Neural cell (in vitro differentiated cells): Measurements from ENCODE around the gene UBE2QL1.

Experiments used
- EP300 ChIP-seq: fragments of 450-650 bp; conservative IDR thresholded peaks from 2 replicates; pipeline ENCODE4 v1.6.1; 2014; ENCODE audit warnings: antibody characterized with exemption, mild to moderate bottlenecking, moderate library complexity; ENCODE audit not compliant: poor library complexity, severe bottlenecking
- EZH2 ChIP-seq: fragments of 200-600, 300-800 bp; shearing (Covaris generic), sonication (generic); IDR thresholded peaks from 2 replicates; pipeline ENCODE4 v1.6.1; 2014; ENCODE audit warnings: antibody characterized with exemption, low read length, borderline replicate concordance, mild to moderate bottlenecking; ENCODE audit not compliant: insufficient read depth, poor library complexity, severe bottlenecking
- POLR2AphosphoS5 ChIP-seq: IDR thresholded peaks from 2 replicates; pipeline ENCODE4 v1.6.1; 2012
- RAD21 ChIP-seq: fragments of 450-650 bp; conservative IDR thresholded peaks from 2 replicates; pipeline ENCODE4 v1.6.1; 2014; ENCODE audit warnings: antibody characterized with exemption, mild to moderate bottlenecking, moderate library complexity
- TAF1 ChIP-seq: IDR thresholded peaks from 2 replicates; pipeline ENCODE4 v1.6.1; 2012; ENCODE audit warnings: low read depth
- TF ChIP-seq, protein P1 (sequence below): fragments of 450-650 bp; IDR thresholded peaks from 2 replicates; pipeline ENCODE4 v1.5.1; 2014; ENCODE audit warnings: antibody characterized with exemption, mild to moderate bottlenecking, moderate library complexity; ENCODE audit not compliant: poor library complexity, severe bottlenecking

DNA sequence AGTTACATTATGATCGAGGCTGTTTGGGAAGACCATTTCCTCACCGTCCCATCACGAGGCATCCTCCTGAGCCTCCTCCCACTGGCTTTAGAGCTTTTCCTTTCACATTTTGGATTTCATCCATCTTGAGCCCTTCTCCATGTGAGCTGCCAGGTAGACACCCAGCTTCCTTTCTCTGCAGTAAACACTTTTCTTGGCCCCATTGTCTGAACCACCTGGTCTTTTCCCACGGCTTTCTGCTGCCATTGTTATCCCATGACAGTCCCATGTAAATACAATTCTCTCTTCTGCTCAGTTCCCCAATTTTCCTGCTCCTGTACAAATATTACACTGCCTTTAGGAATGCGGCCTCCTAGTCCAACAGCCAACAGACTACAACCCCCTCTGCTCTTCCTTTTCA lies 24.1 kb downstream of the UBE2QL1 start:
- TF ChIP-seq, protein P1, sequence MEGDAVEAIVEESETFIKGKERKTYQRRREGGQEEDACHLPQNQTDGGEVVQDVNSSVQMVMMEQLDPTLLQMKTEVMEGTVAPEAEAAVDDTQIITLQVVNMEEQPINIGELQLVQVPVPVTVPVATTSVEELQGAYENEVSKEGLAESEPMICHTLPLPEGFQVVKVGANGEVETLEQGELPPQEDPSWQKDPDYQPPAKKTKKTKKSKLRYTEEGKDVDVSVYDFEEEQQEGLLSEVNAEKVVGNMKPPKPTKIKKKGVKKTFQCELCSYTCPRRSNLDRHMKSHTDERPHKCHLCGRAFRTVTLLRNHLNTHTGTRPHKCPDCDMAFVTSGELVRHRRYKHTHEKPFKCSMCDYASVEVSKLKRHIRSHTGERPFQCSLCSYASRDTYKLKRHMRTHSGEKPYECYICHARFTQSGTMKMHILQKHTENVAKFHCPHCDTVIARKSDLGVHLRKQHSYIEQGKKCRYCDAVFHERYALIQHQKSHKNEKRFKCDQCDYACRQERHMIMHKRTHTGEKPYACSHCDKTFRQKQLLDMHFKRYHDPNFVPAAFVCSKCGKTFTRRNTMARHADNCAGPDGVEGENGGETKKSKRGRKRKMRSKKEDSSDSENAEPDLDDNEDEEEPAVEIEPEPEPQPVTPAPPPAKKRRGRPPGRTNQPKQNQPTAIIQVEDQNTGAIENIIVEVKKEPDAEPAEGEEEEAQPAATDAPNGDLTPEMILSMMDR, result no peak
- TF ChIP-seq EZH2 (no peak), EP300 (no peak), POLR2AphosphoS5 (no peak), TAF1 (no peak), RAD21 (no peak)
